GOT3 (cell line): ENCODE results near the gene PARP1.
"Not testable (repeated sequence)": the region's sequence is repeated elsewhere in the genome, so short reads cannot be mapped to it uniquely, and the experiment has no call there.

ENCODE experiments used
- DNase-seq: peaks from one replicate; lab custom pipeline; 2025; ENCODE audit warnings: mixed read lengths; lab: John Stamatoyannopoulos, UW

PARP1 gene

GRCh38 chr1:226351709-226352108 is 56.2 kb downstream of the PARP1 start:
- DNase-seq: no peak

- no peak for DNase-seq
These were observed 57.4 kb downstream of the PARP1 start for GRCh38 chr1:226350519-226350865.

- DNase-seq: no peak
These were observed 57.9 kb downstream of the PARP1 start for GRCh38 chr1:226349801-226350518.

GRCh38 chr1:226349081-226349480 is 58.8 kb downstream of the PARP1 start:
- no peak for DNase-seq

GRCh38 chr1:226344441-226345259 is 63.2 kb downstream of the PARP1 start:
- no peak for DNase-seq

GRCh38 chr1:226342656-226343055 is 65.2 kb downstream of the PARP1 start:
- no peak for DNase-seq

GRCh38 chr1:226340111-226340510 is 67.8 kb downstream of the PARP1 start:
- DNase-seq: not testable (repeated sequence)

- DNase-seq: no peak
These were observed 70.5 kb downstream of the PARP1 start for GRCh38 chr1:226337276-226337875.

GRCh38 chr1:226335661-226336060 is 72.2 kb downstream of the PARP1 start:
- DNase-seq: no peak

- no peak for DNase-seq
These were observed 74.9 kb downstream of the PARP1 start for GRCh38 chr1:226332947-226333346.

- DNase-seq: no peak
These were observed 78.7 kb downstream of the PARP1 start for GRCh38 chr1:226329237-226329636.

- no peak for DNase-seq
These were observed 80.1 kb downstream of the PARP1 start for GRCh38 chr1:226327761-226328162.

- DNase-seq: no peak
These were observed 82.7 kb downstream of the PARP1 start for GRCh38 chr1:226325178-226325577.

- no peak for DNase-seq
These were observed 83.4 kb downstream of the PARP1 start for GRCh38 chr1:226324479-226324878.

- DNase-seq: no peak
These were observed 84.9 kb downstream of the PARP1 start for GRCh38 chr1:226322986-226323385.

GRCh38 chr1:226320930-226321329 is 87.0 kb downstream of the PARP1 start:
- DNase-seq: no peak

GRCh38 chr1:226318471-226318870 is 89.4 kb downstream of the PARP1 start:
- DNase-seq: no peak

GRCh38 chr1:226314055-226314454 is 93.8 kb downstream of the PARP1 start:
- DNase-seq: no peak

- DNase-seq: no peak
These were observed 95.8 kb downstream of the PARP1 start for GRCh38 chr1:226312065-226312464.

GRCh38 chr1:226311376-226311775 is 96.5 kb downstream of the PARP1 start:
- no peak for DNase-seq
